ENCODE measurements around the gene GRK7. TPM values are rescaled to one million over a fixed set of nuclear protein-coding genes. Genes with fewer than 3 reads are reported as not detected.

GRK7 gene
- total and polyA plus RNA-seq, 2 of the 13 experiments (the other 11 are each of a cell fraction or from before 2014, with no cell fraction given): not detected

DNA sequence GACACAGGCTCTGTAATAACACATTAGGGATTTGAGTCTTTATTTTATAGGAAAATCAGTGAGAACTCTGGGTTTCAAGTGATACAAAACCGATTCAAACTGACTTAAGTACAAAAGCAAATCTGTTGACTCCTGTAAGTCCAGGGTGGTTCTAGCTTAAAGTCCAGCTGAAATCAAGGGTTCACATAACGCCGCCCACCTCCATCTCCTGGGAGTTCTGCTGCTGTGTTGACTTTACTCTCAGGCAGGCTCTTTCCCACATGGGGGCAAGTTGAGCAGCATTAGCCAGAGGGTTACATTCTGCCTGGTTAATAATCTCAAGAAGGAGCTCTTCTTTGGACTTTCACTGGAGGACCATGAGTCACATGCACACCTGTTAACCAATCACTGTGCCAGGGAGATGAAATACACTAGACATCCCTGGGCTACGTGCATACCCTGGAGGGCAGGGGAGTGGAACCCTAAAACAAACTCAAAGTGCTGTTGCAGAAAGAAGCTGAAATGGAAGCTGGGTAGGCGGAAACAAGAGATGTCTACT is 34.8 kb upstream of the GRK7 start (continued):
- TF ChIP-seq, protein P1, sequence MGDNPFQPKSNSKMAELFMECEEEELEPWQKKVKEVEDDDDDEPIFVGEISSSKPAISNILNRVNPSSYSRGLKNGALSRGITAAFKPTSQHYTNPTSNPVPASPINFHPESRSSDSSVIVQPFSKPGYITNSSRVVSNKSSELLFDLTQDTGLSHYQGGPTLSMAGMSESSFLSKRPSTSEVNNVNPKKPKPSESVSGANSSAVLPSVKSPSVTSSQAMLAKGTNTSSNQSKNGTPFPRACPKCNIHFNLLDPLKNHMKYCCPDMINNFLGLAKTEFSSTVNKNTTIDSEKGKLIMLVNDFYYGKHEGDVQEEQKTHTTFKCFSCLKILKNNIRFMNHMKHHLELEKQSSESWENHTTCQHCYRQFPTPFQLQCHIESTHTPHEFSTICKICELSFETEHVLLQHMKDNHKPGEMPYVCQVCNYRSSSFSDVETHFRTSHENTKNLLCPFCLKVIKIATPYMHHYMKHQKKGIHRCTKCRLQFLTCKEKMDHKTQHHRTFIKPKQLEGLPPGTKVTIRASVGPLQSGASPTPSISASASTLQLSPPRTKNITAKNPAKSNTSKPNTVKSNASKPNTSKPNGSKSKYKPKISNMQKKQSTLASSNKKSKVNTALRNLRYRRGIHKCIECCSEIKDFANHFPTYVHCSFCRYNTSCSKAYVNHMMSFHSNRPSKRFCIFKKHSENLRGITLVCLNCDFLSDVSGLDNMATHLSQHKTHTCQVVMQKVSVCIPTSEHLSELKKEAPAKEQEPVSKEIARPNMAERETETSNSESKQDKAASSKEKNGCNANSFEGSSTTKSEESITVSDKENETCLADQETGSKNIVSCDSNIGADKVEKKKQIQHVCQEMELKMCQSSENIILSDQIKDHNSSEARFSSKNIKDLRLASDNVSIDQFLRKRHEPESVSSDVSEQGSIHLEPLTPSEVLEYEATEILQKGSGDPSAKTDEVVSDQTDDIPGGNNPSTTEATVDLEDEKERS (CRISPR knock-in tag; IDR thresholded peaks at IDR 0.05): no peak
- TF ChIP-seq ZNF317 (CRISPR knock-in tag; IDR thresholded peaks at IDR 0.05): peak; percentile 38; the same call in 1 of the 2 replicates
- TF ChIP-seq ARID3A (IDR thresholded peaks at IDR 0.05; ENCODE audit: low read depth, low read length): no peak
- no peak for TF ChIP-seq SNAI1 (CRISPR knock-in tag; IDR thresholded peaks at IDR 0.05; ENCODE audit: borderline replicate concordance)
- TF ChIP-seq ELF1 (CRISPR knock-in tag; IDR thresholded peaks at IDR 0.05): peak; percentile 34; the same call in 1 of the 2 replicates
- no peak for TF ChIP-seq SCMH1 (CRISPR knock-in tag; IDR thresholded peaks at IDR 0.05; ENCODE audit: borderline replicate concordance)
- no peak for TF ChIP-seq ZFY (CRISPR knock-in tag; IDR thresholded peaks at IDR 0.05)
- TF ChIP-seq DR1 (CRISPR knock-in tag; IDR thresholded peaks at IDR 0.05): no peak
- TF ChIP-seq, protein P2, sequence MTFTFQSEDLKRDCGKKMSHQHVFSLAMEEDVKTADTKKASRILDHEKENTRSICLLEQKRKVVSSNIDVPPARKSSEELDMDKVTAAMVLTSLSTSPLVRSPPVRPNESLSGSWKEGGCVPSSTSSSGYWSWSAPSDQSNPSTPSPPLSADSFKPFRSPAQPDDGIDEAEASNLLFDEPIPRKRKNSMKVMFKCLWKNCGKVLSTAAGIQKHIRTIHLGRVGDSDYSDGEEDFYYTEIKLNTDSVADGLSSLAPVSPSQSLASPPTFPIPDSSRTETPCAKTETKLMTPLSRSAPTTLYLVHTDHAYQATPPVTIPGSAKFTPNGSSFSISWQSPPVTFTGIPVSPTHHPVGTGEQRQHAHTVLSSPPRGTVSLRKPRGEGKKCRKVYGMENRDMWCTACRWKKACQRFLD (CRISPR knock-in tag; IDR thresholded peaks at IDR 0.05; ENCODE audit: borderline replicate concordance): no peak
- peak; percentile 66; the same call in 1 of the 2 replicates for TF ChIP-seq HOXA3 (CRISPR knock-in tag; IDR thresholded peaks at IDR 0.05)
- TF ChIP-seq ZNF816 (CRISPR knock-in tag; IDR thresholded peaks at IDR 0.05; ENCODE audit: borderline replicate concordance): no peak
- TF ChIP-seq IKZF1 (IDR thresholded peaks at IDR 0.05): no peak
- TF ChIP-seq, protein P3, sequence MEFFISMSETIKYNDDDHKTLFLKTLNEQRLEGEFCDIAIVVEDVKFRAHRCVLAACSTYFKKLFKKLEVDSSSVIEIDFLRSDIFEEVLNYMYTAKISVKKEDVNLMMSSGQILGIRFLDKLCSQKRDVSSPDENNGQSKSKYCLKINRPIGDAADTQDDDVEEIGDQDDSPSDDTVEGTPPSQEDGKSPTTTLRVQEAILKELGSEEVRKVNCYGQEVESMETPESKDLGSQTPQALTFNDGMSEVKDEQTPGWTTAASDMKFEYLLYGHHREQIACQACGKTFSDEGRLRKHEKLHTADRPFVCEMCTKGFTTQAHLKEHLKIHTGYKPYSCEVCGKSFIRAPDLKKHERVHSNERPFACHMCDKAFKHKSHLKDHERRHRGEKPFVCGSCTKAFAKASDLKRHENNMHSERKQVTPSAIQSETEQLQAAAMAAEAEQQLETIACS (CRISPR knock-in tag; IDR thresholded peaks at IDR 0.05): no peak
- TF ChIP-seq, protein P4, sequence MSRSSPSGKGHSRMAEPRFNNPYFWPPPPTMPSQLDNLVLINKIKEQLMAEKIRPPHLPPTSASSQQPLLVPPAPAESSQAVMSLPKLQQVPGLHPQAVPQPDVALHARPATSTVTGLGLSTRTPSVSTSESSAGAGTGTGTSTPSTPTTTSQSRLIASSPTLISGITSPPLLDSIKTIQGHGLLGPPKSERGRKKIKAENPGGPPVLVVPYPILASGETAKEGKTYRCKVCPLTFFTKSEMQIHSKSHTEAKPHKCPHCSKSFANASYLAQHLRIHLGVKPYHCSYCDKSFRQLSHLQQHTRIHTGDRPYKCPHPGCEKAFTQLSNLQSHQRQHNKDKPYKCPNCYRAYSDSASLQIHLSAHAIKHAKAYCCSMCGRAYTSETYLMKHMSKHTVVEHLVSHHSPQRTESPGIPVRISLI (CRISPR knock-in tag; IDR thresholded peaks at IDR 0.05; ENCODE audit: borderline replicate concordance): no peak
- no peak for TF ChIP-seq EEA1 (CRISPR knock-in tag; IDR thresholded peaks at IDR 0.05; ENCODE audit: borderline replicate concordance)
- no peak for TF ChIP-seq ZNF121 (CRISPR knock-in tag; IDR thresholded peaks at IDR 0.05)
- no peak for TF ChIP-seq SRY (CRISPR knock-in tag; IDR thresholded peaks at IDR 0.05)
- TF ChIP-seq, protein P5, sequence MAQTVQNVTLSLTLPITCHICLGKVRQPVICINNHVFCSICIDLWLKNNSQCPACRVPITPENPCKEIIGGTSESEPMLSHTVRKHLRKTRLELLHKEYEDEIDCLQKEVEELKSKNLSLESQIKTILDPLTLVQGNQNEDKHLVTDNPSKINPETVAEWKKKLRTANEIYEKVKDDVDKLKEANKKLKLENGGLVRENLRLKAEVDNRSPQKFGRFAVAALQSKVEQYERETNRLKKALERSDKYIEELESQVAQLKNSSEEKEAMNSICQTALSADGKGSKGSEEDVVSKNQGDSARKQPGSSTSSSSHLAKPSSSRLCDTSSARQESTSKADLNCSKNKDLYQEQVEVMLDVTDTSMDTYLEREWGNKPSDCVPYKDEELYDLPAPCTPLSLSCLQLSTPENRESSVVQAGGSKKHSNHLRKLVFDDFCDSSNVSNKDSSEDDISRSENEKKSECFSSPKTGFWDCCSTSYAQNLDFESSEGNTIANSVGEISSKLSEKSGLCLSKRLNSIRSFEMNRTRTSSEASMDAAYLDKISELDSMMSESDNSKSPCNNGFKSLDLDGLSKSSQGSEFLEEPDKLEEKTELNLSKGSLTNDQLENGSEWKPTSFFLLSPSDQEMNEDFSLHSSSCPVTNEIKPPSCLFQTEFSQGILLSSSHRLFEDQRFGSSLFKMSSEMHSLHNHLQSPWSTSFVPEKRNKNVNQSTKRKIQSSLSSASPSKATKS (CRISPR knock-in tag; IDR thresholded peaks at IDR 0.05): no peak
